Adrenal gland (tissue), 5 donors: Measurements from ENCODE around the gene ITFG2.

ENCODE experiments used
- CTCF ChIP-seq, 6 experiments: fragments of 450-650 bp in 4 of 6; fragments of 200-600 bp in 2 of 6; sonication (generic) in 1 of 6; IDR thresholded peaks; 1 replicate in 5 of 6; 2 replicates in 1 of 6; pipeline versions ENCODE4 v1.5.1 to v1.8.0; 2016 to 2021; ENCODE audit warnings: antibody characterized with exemption in 6 of 6, mild to moderate bottlenecking in 2 of 6, moderate library complexity in 1 of 6
- POLR2A ChIP-seq, 2 donors: fragments of 450-650 bp; IDR thresholded peaks; one replicate each; pipeline ENCODE4 v1.6.1; 2017; ENCODE audit warnings: antibody characterized with exemption in 2 of 2, mild to moderate bottlenecking in 2 of 2, moderate library complexity in 1 of 2
- donor health status: DM: no; HTN: no; CAD: no.

DNA sequence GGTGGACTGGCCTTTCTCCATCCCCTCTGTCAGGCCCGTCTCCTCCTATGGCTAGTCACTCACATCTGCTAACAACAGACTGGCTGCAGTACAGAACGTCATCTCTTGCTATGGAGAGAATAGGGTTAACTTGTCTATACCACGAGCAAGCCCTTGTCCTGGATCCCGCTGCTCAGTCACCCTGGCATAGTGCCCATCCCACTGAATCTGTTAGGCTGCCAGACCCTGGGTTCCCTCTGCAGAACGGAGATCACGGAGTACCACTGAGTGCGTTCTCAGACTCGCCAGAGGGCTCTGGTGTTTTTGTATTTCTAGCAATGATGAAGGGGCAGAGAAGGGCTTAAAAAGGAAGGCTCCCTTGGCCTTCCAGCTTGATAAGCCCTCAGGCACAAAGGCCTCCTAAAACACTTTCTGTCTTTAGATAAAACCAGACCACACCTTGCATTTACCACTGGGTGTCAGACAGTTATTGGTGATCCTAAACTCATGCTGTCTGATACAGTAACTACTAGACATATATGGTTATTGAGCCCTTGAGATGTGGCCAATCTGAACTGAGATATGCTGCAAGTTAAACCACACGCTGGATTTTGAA lies 28.7 kb downstream of the ITFG2 start:
- TF ChIP-seq POLR2A (IDR thresholded peaks at IDR 0.05) (no peak), CTCF (IDR thresholded peaks at IDR 0.05) (no peak)
